ENCODE results near the gene NFIX. TPM values are rescaled to one million over a fixed set of nuclear protein-coding genes. Genes with fewer than 3 reads are reported as not detected.

Gene NFIX
- total and polyA plus RNA-seq, 9 of the 15 experiments (the other 6 are each of a cell fraction or from before 2014, with no cell fraction given) = 0.28 to 26.8 (median 5.4) TPM

- TF ChIP-seq PRDM10 (IDR thresholded peaks at IDR 0.05; ENCODE audit: partially characterized antibody) (peak; percentile 98), ZKSCAN8 (CRISPR knock-in tag; IDR thresholded peaks at IDR 0.05) (peak; percentile 60; the same call in 1 of the 2 replicates), LEF1 (IDR thresholded peaks at IDR 0.05) (peak; percentile 94), MBD2 (IDR thresholded peaks at IDR 0.05; ENCODE audit: borderline replicate concordance, low read depth) (peak; percentile 88), ZNF408 (CRISPR knock-in tag; IDR thresholded peaks at IDR 0.05; ENCODE audit: low read depth) (no peak), HDAC2 (IDR thresholded peaks at IDR 0.05) (peak; percentile 87), SRSF1 (IDR thresholded peaks at IDR 0.05; ENCODE audit: low read depth, low read length) (no peak), RFX1 (IDR thresholded peaks at IDR 0.05) (no peak), TRIM28 (IDR thresholded peaks at IDR 0.05) (peak; percentile 22; the same call in 1 of the 2 replicates), XRCC5 (IDR thresholded peaks at IDR 0.05; ENCODE audit: low read depth, low read length) (no peak), ZNF717 (CRISPR knock-in tag; IDR thresholded peaks at IDR 0.05) (no peak), FOXA1 (IDR thresholded peaks at IDR 0.05; ENCODE audit: borderline replicate concordance) (no peak), SETDB1 (IDR thresholded peaks at IDR 0.05; ENCODE audit: low read length) (no peak), E2F6 (IDR thresholded peaks at IDR 0.05; ENCODE audit: borderline replicate concordance in 1 of 2, extremely low read depth in 1 of 2, insufficient read depth in 1 of 2, insufficient read length in 1 of 2, low read depth in 1 of 2, low read length in 1 of 2, poor library complexity in 1 of 2, severe bottlenecking in 1 of 2) (peak; percentile 53 to 74), SRSF7 (optimal IDR thresholded peaks at IDR 0.05; ENCODE audit: low read depth, low read length) (no peak)
These were observed 107.6 kb downstream of the NFIX start, which contains the start of gene LYL1 (continued) for GRCh38 chr19:13102666-13103580.
